K562 treated with DMSO at 1 percent for 48 hours (cell line): ENCODE measurements around the gene GNAT3. TPM values are rescaled to one million over a fixed set of nuclear protein-coding genes. Genes with fewer than 3 reads are reported as not detected.

Experiments used
- total RNA-seq: library from RNA; unstranded; fragments of 300-600 nt; gene quantifications from 2 replicates; pipeline ENCODE4 v1.2.3, GENCODE V29; 2022; ENCODE audit warnings: low replicate concordance; ENCODE audit errors: extremely low read depth

GNAT3 gene
- total RNA-seq, result not detected in 2 replicates

GRCh38 chr7:80511964-80512363 lies at the start of gene GNAT3:
Gene GNAT3, minus strand, starts transcription at chr7:80512064. Its CDS starts 138 bp downstream, at chr7:80511926.

Other genes with a start within 250 kb of the GNAT3 start
- not detected in 2 replicates for gene CD36, start 126.6 kb upstream of the GNAT3 start, total RNA-seq